Testis (tissue), 3 donors: ENCODE measurements around the gene MAGEA4. TPM values are rescaled to one million over a fixed set of nuclear protein-coding genes. Genes with fewer than 3 reads are reported as not detected.

ENCODE experiments used
- DNase-seq: peaks from one replicate; pipeline ENCODE4 v3.0.0-alpha.2; 2019
- H3K27ac ChIP-seq, 2 donors: fragments of 200-600 bp; sonication (generic); one replicate each; pipeline ENCODE4 v1.5.1; 2019
- H3K27me3 ChIP-seq: fragments of 200-600 bp; sonication (generic); one replicate; pipeline ENCODE4 v1.5.1; 2019
- H3K36me3 ChIP-seq: fragments of 200-600 bp; sonication (generic); one replicate; pipeline ENCODE4 v1.5.1; 2017; ENCODE audit warnings: low read depth; ENCODE audit errors: missing control alignments
- H3K4me1 ChIP-seq: fragments of 200-600 bp; sonication (generic); one replicate; pipeline ENCODE4 v1.5.1; 2019
- H3K4me3 ChIP-seq, 2 donors: fragments of 200-600 bp; sonication (generic); one replicate each; pipeline ENCODE4 v1.5.1; 2017 to 2019
- H3K9me3 ChIP-seq: fragments of 200-600 bp; sonication (generic); one replicate; pipeline ENCODE4 v1.5.1; 2017
- POLR2A ChIP-seq: fragments of 450-650 bp; IDR thresholded peaks from one replicate; pipeline ENCODE4 v1.6.1; 2017; ENCODE audit warnings: antibody characterized with exemption, mild to moderate bottlenecking, moderate library complexity
- WGBS, 2 donors: methylation state at CpG; one replicate each; pipeline ENCODE4 v1.1.5; 2018; 5-methylcytosine and 5-hydroxymethylcytosine counted together
- intact Hi-C: fragments of 100-400 bp; cut with DNase I; formaldehyde crosslinking; loops from one replicate; pipeline ENCODE4 v1.15.1; 2023; ENCODE audit warnings: low total_unique reads
- polyA plus RNA-seq: library from polyadenylated mRNA; stranded (reverse); fragments of 350-450 nt; fragmentation: Illumina TruSeq; extraction: RNeasy Lipid Tissue Mini Kit (QIAGEN cat#74804); gene quantifications from one replicate; pipeline ENCODE4 v1.2.3, GENCODE V29; 2014; ENCODE audit warnings: low read depth, low replicate concordance; ENCODE audit not compliant: insufficient read depth
- total RNA-seq, 2 donors: library from RNA; depleted of rRNA; stranded (reverse); fragments of >200 nt; gene quantifications; one replicate each; pipeline ENCODE4 v1.2.3, GENCODE V29; 2016
- TF ChIP-seq, protein P1 (sequence below), 3 experiments: fragments of 450-650 bp in 2 of 3; fragments of 200-600 bp in 1 of 3; sonication (generic) in 1 of 3; IDR thresholded peaks; one replicate each; pipeline ENCODE4 v1.5.1; 2016 to 2019; ENCODE audit warnings: antibody characterized with exemption in 3 of 3, mild to moderate bottlenecking in 2 of 3, moderate library complexity in 1 of 3

The MAGEA4 gene
- total and polyA plus RNA-seq, 3 donors from 2014 or later, result 43.4 to 59.3 (median 52.3) TPM

DNA sequence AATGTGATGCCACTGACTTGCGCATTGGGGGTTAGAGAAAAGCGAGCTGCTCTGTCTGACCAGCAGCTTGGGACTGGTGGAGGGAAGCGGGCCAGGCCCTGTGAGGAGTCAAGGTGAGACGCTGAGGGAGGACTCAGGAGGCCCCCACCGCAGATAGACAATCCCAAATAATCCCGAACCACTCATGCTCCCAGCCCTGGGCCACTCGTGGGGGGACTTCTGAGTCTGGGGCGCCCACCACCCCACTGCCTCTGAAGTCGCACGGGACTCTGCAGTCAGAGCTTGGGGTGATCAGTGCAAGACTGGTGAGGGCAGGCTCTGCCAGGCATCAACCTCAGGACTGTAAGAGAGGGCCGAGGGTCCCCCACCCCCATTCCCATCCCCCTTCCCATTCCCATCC lies 6.9 kb downstream of the MAGEA4 start:
- 50 to 79% methylated on average over 4 to 9 of the region's 11 CpGs for WGBS, 2 donors
- H3K9me3 ChIP-seq, result no peaks in the 10 kb centered on the region
- no peaks in the 10 kb centered on the region for H3K27me3 ChIP-seq
- TF ChIP-seq, protein P1, sequence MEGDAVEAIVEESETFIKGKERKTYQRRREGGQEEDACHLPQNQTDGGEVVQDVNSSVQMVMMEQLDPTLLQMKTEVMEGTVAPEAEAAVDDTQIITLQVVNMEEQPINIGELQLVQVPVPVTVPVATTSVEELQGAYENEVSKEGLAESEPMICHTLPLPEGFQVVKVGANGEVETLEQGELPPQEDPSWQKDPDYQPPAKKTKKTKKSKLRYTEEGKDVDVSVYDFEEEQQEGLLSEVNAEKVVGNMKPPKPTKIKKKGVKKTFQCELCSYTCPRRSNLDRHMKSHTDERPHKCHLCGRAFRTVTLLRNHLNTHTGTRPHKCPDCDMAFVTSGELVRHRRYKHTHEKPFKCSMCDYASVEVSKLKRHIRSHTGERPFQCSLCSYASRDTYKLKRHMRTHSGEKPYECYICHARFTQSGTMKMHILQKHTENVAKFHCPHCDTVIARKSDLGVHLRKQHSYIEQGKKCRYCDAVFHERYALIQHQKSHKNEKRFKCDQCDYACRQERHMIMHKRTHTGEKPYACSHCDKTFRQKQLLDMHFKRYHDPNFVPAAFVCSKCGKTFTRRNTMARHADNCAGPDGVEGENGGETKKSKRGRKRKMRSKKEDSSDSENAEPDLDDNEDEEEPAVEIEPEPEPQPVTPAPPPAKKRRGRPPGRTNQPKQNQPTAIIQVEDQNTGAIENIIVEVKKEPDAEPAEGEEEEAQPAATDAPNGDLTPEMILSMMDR (IDR thresholded peaks at IDR 0.05), result no peak
- TF ChIP-seq POLR2A, result no peak
- H3K4me1 ChIP-seq, result no peaks in the 10 kb centered on the region
- H3K27ac ChIP-seq, result no peak overlapping the region
- intact Hi-C loops, result no loop called here
- no peaks in the 10 kb centered on the region for H3K36me3 ChIP-seq
- no peak for DNase-seq
- H3K4me3 ChIP-seq, result no peak overlapping the region

DNA sequence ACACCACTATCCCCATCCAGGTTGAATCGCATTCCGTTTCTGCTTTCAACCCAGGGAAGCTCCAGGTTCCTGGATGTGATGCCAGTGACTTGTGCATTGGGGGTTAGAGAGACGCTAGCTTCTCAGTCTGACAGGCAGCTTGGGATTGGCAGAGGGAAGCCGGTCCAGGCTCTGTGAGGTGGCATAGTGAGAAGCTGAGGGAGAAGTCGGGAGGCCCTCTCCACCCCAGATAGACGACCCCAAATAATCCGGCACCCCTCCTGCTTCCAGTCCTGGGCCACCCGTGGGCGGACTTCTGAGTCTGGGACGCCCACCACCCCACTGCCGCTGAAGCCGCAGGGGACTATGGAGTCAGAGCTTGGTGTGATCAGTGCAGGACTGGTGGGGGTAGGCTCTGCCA lies 7.4 kb downstream of the MAGEA4 start:
- TF ChIP-seq, protein P1 (IDR thresholded peaks at IDR 0.05), result no peak
- TF ChIP-seq POLR2A, result no peak
- Histone ChIP-seq H3K27me3 (no peaks in the 10 kb centered on the region), H3K9me3 (no peaks in the 10 kb centered on the region), H3K4me1 (no peaks in the 10 kb centered on the region), H3K27ac (no peak overlapping the region), H3K4me3 (no peak overlapping the region), H3K36me3 (no peaks in the 10 kb centered on the region)
- WGBS, 2 donors, result 74 to 84% methylated on average over 9 to 12 of the region's 12 CpGs
- intact Hi-C loops, result no loop called here
- no peak for DNase-seq

DNA sequence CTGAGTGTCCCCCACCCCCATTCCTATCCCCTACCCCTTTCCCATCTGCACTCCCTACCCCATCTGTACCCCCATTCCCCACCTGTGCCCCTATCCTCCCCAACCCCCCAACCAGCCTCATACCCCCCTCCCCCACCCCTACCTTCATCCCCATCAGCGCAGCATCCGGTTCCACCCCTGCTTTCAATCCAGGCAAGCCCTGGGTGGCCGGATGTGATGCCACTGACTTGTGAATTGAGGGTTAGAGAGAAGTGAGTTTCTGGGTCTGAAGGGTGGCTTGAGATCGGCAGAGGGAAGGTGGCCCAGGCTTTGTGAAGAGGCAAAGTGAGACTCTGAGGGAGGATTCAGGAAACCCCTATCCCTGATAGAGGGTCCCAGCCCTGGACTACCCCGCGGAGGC lies 7.8 kb downstream of the MAGEA4 start:
- intact Hi-C loops, result no loop called here
- Histone ChIP-seq H3K4me1 (no peaks in the 10 kb centered on the region), H3K27me3 (no peaks in the 10 kb centered on the region), H3K27ac (no peak overlapping the region), H3K4me3 (no peak overlapping the region), H3K36me3 (no peaks in the 10 kb centered on the region), H3K9me3 (no peaks in the 10 kb centered on the region)
- TF ChIP-seq, protein P1 (IDR thresholded peaks at IDR 0.05), result no peak
- no peak for TF ChIP-seq POLR2A
- WGBS, 2 donors, result 56% methylated on average over 4 of the region's 6 CpGs; no CpG with 5 or more reads in 1 of the 2 donors
- DNase-seq, result no peak

DNA sequence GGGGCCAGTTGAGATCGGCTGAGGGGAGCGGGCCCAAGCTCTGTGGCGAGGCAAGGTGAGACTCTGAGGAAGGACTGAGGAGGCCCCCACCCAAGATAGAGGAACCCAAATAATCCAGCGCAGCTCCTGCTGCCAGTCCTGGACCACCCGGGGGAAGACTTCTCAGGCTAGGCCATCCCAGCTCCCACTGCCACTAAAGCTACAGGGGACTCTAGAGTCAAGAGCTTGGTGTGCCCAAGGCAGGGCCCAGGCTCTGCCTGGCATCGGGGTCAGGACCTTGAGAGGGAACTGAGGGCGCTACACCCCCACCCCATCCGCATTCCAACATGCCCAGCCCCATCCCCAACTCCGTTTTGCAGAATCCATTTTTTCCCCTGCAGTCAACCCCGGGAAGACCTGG lies 8.6 kb downstream of the MAGEA4 start:
- no peaks in the 10 kb centered on the region for H3K9me3 ChIP-seq
- 95 to 100% methylated on average over 4 to 10 of the region's 10 CpGs for WGBS, 2 donors
- H3K4me3 ChIP-seq, result no peak overlapping the region
- TF ChIP-seq, protein P1 (IDR thresholded peaks at IDR 0.05), result no peak
- TF ChIP-seq POLR2A, result no peak
- DNase-seq, result no peak
- H3K36me3 ChIP-seq, result no peaks in the 10 kb centered on the region
- no peaks in the 10 kb centered on the region for H3K4me1 ChIP-seq
- H3K27ac ChIP-seq, result no peak overlapping the region
- no peaks in the 10 kb centered on the region for H3K27me3 ChIP-seq
- intact Hi-C loops, result no loop called here

DNA sequence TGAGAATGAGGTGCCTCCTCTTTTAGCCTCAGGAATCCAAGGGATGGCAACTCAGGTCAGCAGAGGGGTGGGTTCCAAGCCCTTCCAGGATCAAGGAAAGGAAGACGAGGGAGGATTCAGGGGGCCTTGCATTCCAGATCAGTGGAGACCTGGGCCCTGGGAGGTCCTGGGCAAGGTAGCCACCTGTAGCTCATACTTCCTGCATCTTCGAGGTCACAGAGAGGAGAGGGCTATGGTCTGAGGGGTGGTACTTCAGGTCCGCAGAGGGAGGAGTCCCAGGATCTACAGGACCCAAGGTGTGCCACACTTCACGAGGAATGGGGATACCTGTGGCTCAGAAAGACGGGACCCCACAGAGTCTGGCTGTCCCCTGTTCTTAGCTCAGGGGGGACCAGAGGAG lies 9.2 kb downstream of the MAGEA4 start:
- TF ChIP-seq POLR2A, result no peak
- TF ChIP-seq, protein P1 (IDR thresholded peaks at IDR 0.05), result no peak
- H3K27ac ChIP-seq, result no peak overlapping the region
- H3K27me3 ChIP-seq, result no peaks in the 10 kb centered on the region
- no peak for DNase-seq
- 80 to 95% methylated on average over 1 to 5 of the region's 5 CpGs for WGBS, 2 donors
- H3K9me3 ChIP-seq, result no peaks in the 10 kb centered on the region
- no peaks in the 10 kb centered on the region for H3K4me1 ChIP-seq
- no peak overlapping the region for H3K4me3 ChIP-seq
- intact Hi-C loops, result no loop called here
- no peaks in the 10 kb centered on the region for H3K36me3 ChIP-seq
